ENCODE measurements around the gene PPP3CB. TPM values are rescaled to one million over a fixed set of nuclear protein-coding genes. Genes with fewer than 3 reads are reported as not detected.

Gene PPP3CB
- 1.5 and 2.6 TPM in 2 replicates for total RNA-seq (2014; rRNA removed; shearing (Covaris generic); ENCODE audit: low replicate concordance)

DNA sequence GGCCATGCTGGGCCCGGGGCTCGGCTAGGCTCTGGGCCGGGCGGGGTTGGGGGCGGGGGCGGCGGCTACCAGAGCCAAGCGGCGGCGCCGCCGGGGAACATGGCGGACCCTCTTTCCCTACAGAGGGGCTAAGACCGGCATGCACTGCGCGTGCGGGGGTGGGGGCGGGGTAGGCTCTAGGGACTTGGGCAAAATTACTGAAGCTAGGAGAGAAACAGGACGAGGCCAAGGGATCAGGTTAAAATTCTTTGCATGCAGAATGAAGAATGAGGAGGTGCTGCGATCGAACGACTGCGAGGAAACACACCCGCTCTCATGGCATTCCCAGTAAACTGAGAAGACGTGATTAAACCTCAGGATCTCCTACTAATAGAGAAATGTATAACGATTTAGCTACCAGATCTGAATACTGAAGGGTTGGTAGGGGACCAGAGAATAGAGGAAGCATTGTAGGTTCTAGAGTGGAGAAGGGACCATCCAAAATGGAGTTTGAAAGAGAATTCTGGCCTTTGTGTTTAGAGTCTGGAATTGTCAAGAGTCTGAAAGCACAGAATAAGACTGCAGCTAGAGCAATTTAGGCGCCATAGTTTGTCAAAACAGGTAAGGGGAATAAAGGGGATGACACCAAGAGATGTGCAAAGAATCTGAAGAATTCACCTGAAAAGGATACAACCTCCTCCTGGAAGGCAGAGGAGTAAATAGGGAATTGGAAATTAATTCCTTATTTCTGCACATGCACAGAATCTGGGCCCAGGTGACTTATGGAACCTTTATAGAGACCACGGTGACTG, at the start of gene PPP3CB:
Gene PPP3CB, minus strand, starts transcription at position 141 of the 791 bp plus-strand sequence. Its CDS starts 135 bp downstream, at position 6.
- peak; percentile 94 for DNase-seq (ENCODE audit: low read depth)
- in situ Hi-C loops (cut with HindIII; ENCODE audit: low pct_unique_long_range_greater_than_20kb, low sequenced_read_pairs): no loop called here

DNA sequence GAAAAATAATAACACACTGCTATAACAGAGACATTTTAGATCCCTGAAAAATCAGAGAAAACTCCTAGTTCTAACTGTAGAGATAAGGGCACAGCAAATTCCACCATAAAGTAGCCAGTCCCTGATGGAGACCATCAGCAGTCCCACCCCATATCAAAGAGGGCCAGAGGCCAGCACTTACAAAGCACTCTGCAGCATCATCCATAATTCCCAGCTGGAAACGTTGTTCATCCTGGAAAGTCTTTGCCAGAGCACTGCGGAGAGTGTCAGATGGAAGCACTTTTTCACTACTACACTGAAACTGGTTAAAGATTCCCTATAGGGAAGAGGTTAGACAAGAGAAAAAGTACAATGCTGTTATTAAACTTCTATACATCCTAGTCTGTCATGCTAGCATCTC, 49.5 kb upstream of the PPP3CB start:
- no peak for DNase-seq (ENCODE audit: low read depth)
- in situ Hi-C loops (cut with HindIII; ENCODE audit: low pct_unique_long_range_greater_than_20kb, low sequenced_read_pairs): no loop called here

DNA sequence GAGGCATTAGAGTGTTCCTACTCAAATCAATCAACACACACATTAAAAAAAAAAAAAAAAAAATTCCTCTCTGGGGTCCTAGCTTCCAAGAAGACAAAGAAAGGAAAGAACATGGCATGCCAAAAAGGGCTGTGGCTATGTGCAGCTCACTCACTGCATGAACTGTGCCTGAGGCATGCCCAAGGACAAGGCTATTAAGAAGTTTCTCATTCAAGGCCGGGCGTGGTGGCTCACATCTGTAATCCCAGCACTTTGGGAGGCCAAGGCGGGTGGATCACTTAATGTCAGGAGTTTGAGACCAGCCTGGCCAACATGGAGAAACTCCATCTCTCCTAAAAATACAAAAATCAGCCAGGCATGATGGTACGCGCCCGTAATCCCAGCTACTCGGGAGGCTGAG, 41.9 kb upstream of the PPP3CB start:
- no peak for DNase-seq (ENCODE audit: low read depth)
- in situ Hi-C loops (cut with HindIII; ENCODE audit: low pct_unique_long_range_greater_than_20kb, low sequenced_read_pairs): no loop called here

DNA sequence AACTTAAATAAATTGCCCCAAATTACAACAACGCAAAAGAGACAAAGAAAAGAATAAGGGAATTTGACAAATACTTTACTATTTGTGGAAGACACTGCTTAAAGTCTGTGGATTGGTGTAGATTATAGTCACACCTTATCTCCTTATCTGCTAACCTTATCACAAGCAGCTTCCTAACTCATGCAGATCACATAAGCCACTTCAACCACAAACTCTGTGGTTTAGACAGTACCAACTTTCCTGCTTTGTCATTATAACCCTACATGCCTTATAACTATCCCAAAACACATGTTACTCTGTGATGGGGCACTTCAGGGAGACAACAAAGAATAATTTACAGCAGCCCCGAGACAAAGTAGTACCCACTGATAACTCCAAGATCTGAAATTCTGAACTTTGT, 41.5 kb upstream of the PPP3CB start:
- no peak for DNase-seq (ENCODE audit: low read depth)
- in situ Hi-C loops (cut with HindIII; ENCODE audit: low pct_unique_long_range_greater_than_20kb, low sequenced_read_pairs): no loop called here

DNA sequence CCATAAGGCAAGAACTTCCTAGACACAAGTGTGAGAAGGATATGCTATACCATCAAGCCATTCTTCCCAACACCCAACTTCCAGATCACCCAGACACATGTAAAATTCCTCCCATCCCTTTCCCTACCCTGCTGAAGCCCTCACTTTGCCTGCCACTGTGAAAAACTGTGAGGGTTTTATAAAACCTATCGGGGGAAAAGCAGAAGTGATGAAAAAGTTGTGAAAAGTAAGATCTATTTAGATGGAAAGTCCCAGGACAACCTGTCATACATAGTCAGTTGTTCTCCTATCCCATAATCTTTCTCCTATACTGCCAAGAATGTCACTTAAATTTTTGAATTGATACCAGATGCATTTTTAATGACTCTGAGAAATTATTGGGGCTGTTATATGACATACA, 39.0 kb upstream of the PPP3CB start:
- DNase-seq (ENCODE audit: low read depth): no peak
- in situ Hi-C loops (cut with HindIII; ENCODE audit: low pct_unique_long_range_greater_than_20kb, low sequenced_read_pairs): no loop called here

DNA sequence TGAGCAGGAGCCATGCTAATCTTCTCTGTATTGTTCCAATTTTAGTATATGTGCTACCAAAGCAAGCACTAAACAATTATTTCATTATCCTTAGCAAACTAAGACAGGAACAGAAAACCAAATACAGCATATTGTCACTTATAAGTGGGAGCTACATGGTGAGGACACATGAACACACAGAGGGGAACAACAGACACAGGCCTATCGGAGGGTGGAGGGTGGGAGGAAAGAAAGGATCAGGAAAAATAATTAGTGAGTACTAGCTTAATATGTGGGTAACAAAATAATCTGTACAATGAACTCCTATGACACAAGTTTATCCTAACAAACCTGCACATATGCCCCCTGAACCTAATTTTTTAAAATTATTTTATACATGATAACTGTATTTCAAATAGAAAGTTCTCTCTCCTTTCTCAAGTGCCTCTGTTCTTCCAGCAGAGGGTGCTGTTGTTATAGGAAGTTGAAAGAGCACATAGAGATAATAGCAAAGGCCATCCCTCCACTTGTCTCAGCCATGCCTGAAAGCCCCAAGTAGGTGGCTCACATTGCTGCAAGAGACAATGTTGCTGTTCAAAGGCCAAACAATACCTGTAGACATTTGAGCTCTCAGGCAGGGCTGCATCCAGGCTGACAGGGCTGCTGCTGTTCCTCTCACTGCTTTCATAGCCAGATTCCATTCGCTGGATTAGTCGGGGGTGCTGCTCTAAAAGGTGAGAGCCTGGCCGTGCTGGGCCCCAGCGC, 33.4 kb upstream of the PPP3CB start:
- in situ Hi-C loops (cut with HindIII; ENCODE audit: low pct_unique_long_range_greater_than_20kb, low sequenced_read_pairs): no loop called here
- DNase-seq (ENCODE audit: low read depth): peak; percentile 62

DNA sequence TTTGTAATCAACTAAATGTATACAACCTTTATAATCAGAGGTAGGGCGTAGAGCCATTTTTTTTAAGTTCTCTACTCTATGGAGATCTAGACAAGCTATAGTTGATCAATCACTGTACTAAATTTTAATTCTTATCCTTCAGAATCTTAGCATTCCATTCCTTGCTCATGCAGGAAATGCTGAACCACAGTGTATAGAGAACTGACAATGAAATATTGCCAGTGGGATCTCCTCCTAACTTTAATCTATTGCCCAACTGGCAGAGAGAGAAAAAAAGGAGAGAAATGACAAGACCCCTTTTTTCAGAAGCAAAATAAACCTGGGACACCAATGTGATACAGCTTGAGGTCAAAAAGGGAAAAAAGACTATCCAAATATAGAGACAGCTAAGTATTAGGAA, 26.4 kb upstream of the PPP3CB start:
- DNase-seq (ENCODE audit: low read depth): no peak
- in situ Hi-C loops (cut with HindIII; ENCODE audit: low pct_unique_long_range_greater_than_20kb, low sequenced_read_pairs): no loop called here

DNA sequence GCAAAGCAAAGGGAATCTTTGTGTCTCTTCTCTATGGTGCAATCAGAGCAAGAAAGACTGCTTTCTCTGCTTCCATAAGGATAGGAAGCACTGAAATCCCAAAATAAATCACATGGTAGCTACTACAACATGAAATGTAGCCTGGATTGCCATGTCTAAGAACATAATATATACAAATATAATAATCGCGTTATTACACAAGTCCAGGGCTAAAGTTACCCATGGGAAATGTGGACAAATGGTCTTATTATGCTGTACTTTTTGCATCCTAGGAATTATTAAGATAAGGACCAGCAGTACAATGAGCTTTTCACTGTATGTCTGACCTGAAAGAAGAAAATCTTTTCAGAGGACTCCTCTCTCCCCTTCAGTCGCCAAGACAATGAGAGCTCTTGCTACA, 23.5 kb upstream of the PPP3CB start:
- in situ Hi-C loops (cut with HindIII; ENCODE audit: low pct_unique_long_range_greater_than_20kb, low sequenced_read_pairs): no loop called here
- no peak for DNase-seq (ENCODE audit: low read depth)

DNA sequence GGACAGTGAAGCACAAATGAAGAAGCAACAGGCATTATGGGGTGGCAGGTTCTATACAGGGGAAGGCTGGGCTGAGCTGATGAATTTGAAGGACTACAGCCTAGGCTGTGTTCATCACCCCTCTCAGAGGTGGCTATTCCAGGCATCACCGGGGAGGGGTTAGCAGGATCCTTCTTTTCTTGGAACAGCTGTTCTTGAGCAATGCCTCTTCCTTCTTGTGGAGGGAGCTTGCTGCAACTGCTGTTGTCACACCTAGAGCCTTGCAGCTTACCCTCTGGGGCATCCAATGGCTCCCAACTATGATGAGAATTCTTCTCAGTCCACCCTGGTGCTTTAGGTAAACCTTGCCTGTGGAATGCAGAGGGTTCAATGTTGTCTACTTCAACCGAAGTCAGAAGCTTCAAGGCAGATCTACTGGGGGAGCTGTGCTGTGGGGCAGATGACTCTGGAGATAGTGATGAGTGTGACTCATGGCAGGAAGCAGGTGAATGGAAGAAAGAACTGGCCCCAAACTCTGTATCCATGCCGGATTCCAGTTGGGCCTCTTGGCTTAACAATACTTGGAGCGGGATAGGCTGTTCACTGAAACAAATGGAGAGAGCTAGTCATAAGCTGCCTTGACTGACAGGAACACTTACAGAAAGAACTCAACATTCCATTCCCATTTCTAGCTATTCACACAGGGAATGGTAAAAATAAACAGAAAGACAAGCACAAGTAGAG, 21.5 kb upstream of the PPP3CB start:
- no peak for DNase-seq (ENCODE audit: low read depth)
- in situ Hi-C loops (cut with HindIII; ENCODE audit: low pct_unique_long_range_greater_than_20kb, low sequenced_read_pairs): no loop called here

DNA sequence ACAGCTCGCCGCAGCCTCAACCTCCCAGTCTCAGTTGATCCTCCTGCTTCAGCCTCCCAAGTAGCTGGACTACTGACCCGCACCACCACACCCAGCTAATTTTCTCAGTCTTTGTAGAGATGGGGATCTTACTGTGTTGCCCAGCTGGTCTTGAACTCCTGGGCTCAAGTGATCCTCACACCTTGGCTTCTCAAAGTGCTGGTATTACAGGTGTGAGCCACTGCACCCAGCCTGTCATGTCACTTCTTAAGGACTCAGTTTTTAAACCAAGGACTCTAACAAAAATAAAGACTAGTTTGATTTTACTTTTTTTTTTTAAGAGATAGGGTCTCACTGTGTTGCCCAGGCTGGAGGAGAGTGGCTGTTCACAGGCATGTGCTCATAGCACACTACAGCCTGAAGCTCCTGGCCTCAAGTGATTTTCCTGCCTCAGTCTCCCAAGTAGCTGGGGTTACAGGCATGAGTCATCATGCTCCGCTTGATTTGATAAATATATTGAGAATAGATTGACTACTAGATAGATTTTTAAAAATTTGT, 16.5 kb upstream of the PPP3CB start:
- no peak for DNase-seq (ENCODE audit: low read depth)
- in situ Hi-C loops (cut with HindIII; ENCODE audit: low pct_unique_long_range_greater_than_20kb, low sequenced_read_pairs): no loop called here

DNA sequence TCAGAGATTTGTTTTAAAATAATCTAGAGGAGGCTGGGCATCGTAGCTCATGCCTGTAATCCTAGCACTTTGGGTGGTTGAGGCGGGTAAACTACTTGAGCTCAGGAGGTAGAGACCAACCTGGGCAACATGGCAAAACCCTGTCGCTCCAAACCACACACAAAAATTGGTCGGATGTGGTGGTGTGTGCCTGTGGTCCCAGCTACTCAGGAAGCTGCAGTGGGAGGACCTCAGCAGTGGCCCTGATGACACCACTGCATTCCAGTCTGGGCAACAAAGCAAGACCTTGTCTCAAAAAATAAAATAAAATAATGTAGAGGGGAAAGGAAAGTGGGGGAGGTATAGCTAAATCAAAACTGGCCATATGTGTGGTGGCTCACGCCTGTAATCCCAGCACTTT, 13.9 kb upstream of the PPP3CB start:
- DNase-seq (ENCODE audit: low read depth): no peak
- in situ Hi-C loops (cut with HindIII; ENCODE audit: low pct_unique_long_range_greater_than_20kb, low sequenced_read_pairs): no loop called here

DNA sequence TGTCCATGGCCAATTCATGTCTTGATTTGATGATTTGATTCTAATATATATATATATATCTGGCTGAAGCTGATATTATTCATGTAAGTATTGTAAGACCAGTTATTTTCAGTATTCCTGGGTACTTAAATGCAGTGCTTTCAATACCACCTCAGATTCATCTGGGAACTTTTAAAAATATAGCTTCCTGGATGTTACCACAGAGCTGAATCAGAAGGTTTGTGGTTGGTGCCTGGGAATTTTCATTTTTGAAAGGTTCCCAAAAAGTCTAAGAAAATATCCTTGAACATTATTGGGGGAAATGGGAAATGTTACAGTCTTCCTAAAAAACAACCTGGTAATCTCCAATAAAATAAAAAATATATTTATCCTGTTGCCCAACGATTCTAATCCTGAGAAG, 10.7 kb upstream of the PPP3CB start:
- DNase-seq (ENCODE audit: low read depth): no peak
- in situ Hi-C loops (cut with HindIII; ENCODE audit: low pct_unique_long_range_greater_than_20kb, low sequenced_read_pairs): no loop called here

DNA sequence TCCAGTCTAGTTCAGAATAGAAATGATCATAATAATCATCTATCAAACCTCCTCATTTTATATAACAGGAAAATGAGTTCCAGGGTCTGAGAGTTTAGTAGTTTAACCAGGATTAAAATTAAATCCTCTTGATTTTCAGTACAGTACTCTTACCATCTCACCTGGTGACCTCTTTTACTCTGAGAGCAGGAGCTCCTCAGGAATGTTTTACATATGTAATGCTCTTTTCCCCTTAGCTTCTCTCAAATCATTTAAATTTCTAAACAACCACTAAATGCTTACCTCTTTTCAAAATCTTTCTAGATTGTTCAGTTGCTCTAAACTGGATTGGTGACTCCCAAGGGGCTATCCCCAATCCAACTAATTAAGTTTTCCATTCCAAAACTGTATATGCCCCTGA, 10.2 kb upstream of the PPP3CB start:
- in situ Hi-C loops (cut with HindIII; ENCODE audit: low pct_unique_long_range_greater_than_20kb, low sequenced_read_pairs): no loop called here
- DNase-seq (ENCODE audit: low read depth): no peak

DNA sequence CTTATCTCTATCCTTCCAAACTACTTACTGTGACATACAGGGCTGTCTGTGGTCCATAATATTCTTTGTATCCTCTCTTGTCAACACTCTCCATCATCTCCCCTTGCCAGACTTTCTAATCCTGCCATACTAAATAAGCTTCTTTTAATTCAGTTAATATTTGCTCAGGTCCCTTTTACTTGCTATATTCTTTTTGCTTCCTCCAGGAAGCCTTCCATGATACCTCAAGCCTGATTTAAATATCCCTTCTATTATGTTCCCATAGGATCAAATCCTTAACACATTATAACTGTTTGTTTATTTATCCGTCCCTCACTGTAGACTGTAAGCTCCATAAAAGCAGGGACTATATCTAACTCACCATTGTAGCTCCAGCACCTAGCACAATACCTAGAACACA, 7.2 kb upstream of the PPP3CB start:
- no peak for DNase-seq (ENCODE audit: low read depth)
- in situ Hi-C loops (cut with HindIII; ENCODE audit: low pct_unique_long_range_greater_than_20kb, low sequenced_read_pairs): loop anchor here (5.0 kb wide), 1 partner anchor 119 kb away; no protein-coding TSS in a partner anchor

DNA sequence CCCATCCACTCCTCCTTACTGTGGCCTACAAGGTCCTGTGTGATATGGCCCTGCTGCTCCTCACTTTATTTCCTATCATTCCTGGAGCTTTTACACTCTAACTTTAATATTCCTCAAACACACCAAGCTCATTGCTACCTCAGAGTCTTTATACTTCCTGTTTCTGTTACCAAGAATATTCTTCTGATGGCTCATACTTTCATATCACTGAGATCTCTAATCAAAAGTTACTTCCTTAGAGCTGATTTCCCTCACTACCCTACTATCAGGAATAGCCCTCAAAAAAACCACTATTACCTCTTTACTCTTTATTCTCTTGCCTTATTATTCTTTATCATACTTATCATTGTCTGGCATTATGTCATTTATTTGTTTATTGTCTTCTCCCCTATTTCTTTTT, 5.8 kb upstream of the PPP3CB start:
- DNase-seq (ENCODE audit: low read depth): no peak
- in situ Hi-C loops (cut with HindIII; ENCODE audit: low pct_unique_long_range_greater_than_20kb, low sequenced_read_pairs): loop anchor here (5.0 kb wide), 1 partner anchor 121 kb away; no protein-coding TSS in a partner anchor

DNA sequence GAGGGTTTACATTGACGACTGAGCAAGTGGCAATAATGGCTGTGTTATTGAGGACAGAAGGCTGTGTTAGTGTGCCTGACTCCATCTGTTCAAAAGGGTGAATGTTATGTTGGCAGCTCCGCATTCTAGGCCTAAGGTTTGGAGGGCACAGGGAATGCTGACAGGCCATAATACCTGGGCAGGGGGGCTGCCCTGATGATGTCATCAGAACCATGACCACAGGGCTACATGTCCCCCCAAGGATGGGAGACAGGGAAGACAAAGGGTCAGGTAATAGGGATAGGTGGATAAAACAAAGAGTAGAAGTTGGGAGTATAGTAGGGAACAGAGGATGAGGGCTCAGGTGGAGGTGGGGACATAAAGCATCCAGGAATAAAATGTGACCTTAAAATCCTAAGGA, 1.8 kb upstream of the PPP3CB start:
- in situ Hi-C loops (cut with HindIII; ENCODE audit: low pct_unique_long_range_greater_than_20kb, low sequenced_read_pairs): no loop called here
- DNase-seq (ENCODE audit: low read depth): no peak

DNA sequence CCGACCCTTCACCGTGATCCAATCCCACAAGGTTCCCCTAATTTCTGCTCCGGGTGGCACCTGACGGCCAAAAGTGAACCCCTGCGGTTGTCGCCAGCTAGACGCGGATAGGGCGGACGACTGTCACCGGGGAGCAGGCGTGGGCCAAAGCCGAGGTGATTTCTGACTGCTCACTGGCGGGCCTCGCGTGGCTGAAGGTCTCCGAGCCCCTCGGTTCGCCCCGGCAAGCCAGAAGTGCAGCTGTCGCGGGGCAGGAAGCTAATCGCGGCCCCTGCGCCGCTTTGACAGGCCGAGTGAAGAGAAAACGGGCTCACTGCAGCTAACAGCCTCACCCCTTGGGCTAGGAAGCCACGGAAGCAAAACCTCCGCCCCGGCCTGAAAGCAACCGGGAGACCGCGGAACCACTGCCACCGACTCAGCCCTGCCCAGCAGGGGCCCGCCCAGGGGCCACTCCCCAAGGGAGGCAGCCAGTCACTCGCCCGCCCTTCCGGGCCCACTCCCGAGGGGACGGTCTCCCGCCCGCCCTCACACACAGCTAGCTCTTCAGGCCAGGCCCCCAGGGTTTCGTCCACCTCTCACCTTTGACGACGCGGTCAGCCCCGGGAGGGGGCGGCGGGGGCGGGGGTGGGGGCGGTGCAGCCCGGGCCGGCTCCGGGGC, 469 bp downstream of the PPP3CB start:
- in situ Hi-C loops (cut with HindIII; ENCODE audit: low pct_unique_long_range_greater_than_20kb, low sequenced_read_pairs): no loop called here

DNA sequence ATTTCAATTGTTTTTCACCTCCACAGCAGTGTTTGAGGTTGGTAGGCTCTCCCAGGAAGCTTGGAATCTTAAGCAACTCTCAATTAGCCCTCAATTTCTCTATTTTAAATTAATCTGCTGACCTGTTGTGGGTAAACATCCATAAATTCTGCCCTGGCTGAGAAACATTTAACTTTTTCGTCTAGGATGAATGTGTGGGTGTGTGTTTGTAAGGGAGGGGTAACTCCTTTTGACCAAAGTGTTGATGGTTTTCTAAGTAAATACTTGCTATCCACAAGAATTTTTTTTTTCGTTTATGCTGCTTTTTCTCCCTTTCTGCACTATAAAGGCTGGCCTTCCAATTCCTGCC, 973 bp downstream of the PPP3CB start:
- in situ Hi-C loops (cut with HindIII; ENCODE audit: low pct_unique_long_range_greater_than_20kb, low sequenced_read_pairs): no loop called here
- no peak for DNase-seq (ENCODE audit: low read depth)

More for the DNA sequence above, 469 bp downstream of the PPP3CB start:
- peak; percentile 92 for DNase-seq (ENCODE audit: low read depth)
